Lower leg skin (tissue), 3 donors: ENCODE data around the gene JAGN1.

Experiments used
- POLR2A ChIP-seq, 2 donors: fragments of 450-650 bp; IDR thresholded peaks; one replicate each; pipeline ENCODE4 v1.6.1; 2016 to 2017; ENCODE audit warnings: antibody characterized with exemption in 2 of 2, mild to moderate bottlenecking in 1 of 2, moderate library complexity in 1 of 2
- TF ChIP-seq, protein P1 (sequence below), 3 donors: fragments of 450-650 bp; IDR thresholded peaks; one replicate each; pipeline ENCODE4 v1.5.1; 2016; ENCODE audit warnings: antibody characterized with exemption in 3 of 3, mild to moderate bottlenecking in 3 of 3, moderate library complexity in 2 of 3

DNA sequence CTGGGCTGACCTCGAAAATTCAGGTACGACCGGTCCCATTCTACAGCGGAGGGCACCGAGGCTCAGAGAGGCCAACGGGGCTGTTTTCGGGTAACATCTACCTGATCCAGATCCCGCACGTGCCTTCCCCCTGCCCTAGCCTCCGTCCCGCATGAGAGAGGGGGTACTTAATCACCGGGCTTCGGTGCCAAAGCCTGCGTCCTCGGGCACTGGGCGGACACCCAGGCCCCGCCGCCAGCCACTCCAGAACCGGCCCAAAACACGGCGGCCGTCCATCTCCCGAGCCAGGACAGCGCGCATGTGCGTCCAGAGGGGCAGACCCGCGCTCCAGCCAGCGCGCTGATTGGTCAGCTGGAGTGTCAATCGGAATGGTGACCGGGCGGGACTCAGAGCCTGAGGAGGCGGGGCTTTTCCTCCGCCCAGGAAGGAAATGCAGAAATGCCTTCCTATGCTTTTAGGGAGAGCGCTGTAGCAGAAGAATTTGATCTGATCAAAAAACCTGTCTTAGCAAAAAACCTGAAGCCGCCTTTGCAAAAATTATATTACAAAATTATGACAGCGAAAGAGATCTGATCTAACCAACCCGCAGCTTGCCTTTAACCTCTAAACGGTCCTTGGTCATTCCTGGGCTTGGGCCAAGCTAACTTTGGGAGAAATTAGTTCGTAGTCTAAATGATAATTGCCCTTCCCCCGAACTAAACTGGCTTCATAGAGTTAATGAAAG, 46.5 kb upstream of the JAGN1 start, which contains the start of gene RPUSD3:
- TF ChIP-seq, protein P1, sequence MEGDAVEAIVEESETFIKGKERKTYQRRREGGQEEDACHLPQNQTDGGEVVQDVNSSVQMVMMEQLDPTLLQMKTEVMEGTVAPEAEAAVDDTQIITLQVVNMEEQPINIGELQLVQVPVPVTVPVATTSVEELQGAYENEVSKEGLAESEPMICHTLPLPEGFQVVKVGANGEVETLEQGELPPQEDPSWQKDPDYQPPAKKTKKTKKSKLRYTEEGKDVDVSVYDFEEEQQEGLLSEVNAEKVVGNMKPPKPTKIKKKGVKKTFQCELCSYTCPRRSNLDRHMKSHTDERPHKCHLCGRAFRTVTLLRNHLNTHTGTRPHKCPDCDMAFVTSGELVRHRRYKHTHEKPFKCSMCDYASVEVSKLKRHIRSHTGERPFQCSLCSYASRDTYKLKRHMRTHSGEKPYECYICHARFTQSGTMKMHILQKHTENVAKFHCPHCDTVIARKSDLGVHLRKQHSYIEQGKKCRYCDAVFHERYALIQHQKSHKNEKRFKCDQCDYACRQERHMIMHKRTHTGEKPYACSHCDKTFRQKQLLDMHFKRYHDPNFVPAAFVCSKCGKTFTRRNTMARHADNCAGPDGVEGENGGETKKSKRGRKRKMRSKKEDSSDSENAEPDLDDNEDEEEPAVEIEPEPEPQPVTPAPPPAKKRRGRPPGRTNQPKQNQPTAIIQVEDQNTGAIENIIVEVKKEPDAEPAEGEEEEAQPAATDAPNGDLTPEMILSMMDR (IDR thresholded peaks at IDR 0.05), result no peak
- no peak for TF ChIP-seq POLR2A (IDR thresholded peaks at IDR 0.05)
